Type B pancreatic cell (in vitro differentiated cells): ENCODE measurements around the gene AKT1S1. TPM values are rescaled to one million over a fixed set of nuclear protein-coding genes. Genes with fewer than 3 reads are reported as not detected.

Experiments used
- DNase-seq: peaks from one replicate; pipeline ENCODE4 v3.0.0; 2021; ENCODE audit warnings: mixed read lengths; ENCODE audit not compliant: unreplicated experiment; ENCODE audit errors: extremely low spot score
- H3K27ac Mint-ChIP-seq: 2 replicates; pipeline ENCODE4 v1.8.0; 2021; ENCODE audit warnings: mild to moderate bottlenecking, mixed read lengths
- H3K27me3 Mint-ChIP-seq: 2 replicates; pipeline ENCODE4 v1.8.0; 2021; ENCODE audit warnings: mixed read lengths
- H3K36me3 Mint-ChIP-seq: 2 replicates; pipeline ENCODE4 v1.8.0; 2021; ENCODE audit warnings: mixed read lengths
- H3K4me1 Mint-ChIP-seq: one replicate; pipeline ENCODE4 v1.8.0; 2021; ENCODE audit warnings: mixed read lengths; ENCODE audit not compliant: unreplicated experiment
- H3K4me3 Mint-ChIP-seq: 2 replicates; pipeline ENCODE4 v1.8.0; 2021; ENCODE audit warnings: mild to moderate bottlenecking, mixed read lengths
- H3K9me3 Mint-ChIP-seq: 2 replicates; pipeline ENCODE4 v1.8.0; 2021; ENCODE audit warnings: mixed read lengths
- CTCF ChIP-seq: fragments of 200-600 bp; sonication (generic); conservative IDR thresholded peaks from 2 replicates; pipeline ENCODE4 v1.5.0; 2021; ENCODE audit warnings: antibody characterized with exemption, mild to moderate bottlenecking
- total RNA-seq: library from RNA; stranded (reverse); gene quantifications from 2 replicates; pipeline ENCODE4 v1.2.1, GENCODE V29; 2021; ENCODE audit warnings: low replicate concordance

Gene AKT1S1
- total RNA-seq, 1 donor from 2014 or later, result 40.1 TPM

DNA sequence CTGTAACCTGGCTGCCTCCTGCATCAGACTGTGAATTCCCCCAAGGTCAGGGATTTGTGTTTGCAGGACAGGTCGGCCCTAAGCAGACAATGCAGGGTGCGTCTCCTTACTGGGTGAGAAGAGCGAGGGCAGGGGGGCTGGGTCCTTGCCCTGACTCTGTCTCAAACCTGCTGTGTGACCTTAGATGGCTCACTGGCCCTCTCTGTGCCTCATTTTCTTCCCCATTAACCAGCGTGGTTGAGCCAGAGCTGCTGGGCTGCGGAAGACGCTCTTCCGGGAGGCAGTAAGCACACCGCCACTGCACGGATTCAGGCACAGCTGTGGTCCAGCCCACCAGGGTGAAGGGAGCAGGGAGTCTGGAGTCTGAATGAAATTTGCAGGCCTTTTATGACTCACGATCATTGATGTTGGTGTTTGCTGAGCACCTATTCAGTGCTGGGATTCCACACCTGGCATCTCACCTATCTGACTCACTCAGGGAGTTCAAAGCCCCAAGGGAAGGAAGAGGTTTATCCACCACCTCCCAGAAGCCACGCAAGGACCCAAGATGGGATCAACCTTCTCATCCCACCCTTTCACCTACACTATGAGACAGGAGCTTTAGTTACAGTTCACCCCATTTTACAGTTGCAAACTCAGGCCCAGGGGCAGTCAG, 2.5 kb downstream of the AKT1S1 start:
- Mint-ChIP-seq H3K9me3 (no peaks in the 10 kb centered on the region), H3K27me3 (no peaks in the 10 kb centered on the region), H3K4me1 (peaks cover 4% of the 10 kb centered on the region), H3K27ac (peak overlapping the region; percentile 35), H3K36me3 (peaks cover 7% of the 10 kb centered on the region), H3K4me3 (peak overlapping the region; percentile 45)
- DNase-seq, result no peak
- no peak for TF ChIP-seq CTCF

- H3K27ac Mint-ChIP-seq, result peak overlapping the region; percentile 26
- H3K36me3 Mint-ChIP-seq, result peaks cover 7% of the 10 kb centered on the region
- H3K9me3 Mint-ChIP-seq, result no peaks in the 10 kb centered on the region
- peaks cover 4% of the 10 kb centered on the region for H3K4me1 Mint-ChIP-seq
- no peak overlapping the region for H3K4me3 Mint-ChIP-seq
- H3K27me3 Mint-ChIP-seq, result no peaks in the 10 kb centered on the region
- TF ChIP-seq CTCF, result no peak
- DNase-seq, result no peak
Measured at GRCh38 chr19:49873834-49874233, 3.3 kb downstream of the AKT1S1 start.

- no peaks in the 10 kb centered on the region for H3K9me3 Mint-ChIP-seq
Measured at GRCh38 chr19:49873129-49873521, 4.0 kb downstream of the AKT1S1 start.

DNA sequence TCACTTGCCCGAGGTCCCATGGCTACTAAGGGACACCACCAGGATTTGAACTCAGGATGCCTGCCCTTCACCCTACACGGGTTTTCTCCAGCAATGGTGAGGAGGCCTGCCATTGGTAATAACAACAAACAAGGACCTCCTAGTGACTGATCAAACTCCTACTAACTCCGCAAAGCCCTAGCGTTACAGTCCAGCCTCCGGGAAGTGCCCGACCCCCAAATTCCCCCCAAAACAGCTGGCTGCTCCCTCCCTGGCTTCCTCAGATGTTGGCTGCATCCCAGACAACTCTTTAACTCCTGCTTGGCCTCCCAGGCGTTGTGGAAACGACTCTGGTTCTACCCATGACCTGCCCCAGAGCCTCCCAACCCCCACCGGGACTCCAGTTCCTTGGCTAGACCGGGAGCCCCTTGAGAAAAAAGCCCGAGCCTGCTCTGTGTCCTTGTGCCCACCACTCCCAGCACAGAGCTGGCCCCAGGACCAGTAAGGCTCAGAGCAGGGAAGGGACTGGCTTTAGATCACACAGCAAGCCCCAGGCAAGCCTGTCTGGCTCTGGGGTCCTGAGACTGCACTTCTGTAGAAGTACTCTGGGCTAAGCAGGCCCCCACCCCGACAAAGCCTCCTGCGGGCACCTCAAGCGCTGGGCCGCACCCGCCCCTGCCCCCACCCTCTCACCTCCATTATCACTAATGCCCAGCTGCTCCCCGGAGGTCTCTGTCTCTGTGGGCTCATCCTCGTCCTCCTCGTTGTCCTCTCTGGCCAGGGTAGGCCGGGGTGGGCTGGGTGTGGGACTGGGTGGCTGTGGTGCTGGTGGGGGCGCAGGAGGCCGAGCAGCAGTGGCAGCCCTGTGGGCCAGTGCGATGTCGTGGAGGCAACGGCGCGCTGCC, 4.7 kb downstream of the AKT1S1 start:
- Mint-ChIP-seq H3K4me3 (peak overlapping the region; percentile 76), H3K4me1 (peaks cover 2% of the 10 kb centered on the region), H3K27me3 (no peaks in the 10 kb centered on the region), H3K9me3 (no peaks in the 10 kb centered on the region), H3K27ac (peak overlapping the region; percentile 50), H3K36me3 (peaks cover 4% of the 10 kb centered on the region)
- DNase-seq, result no peak
- TF ChIP-seq CTCF, result no peak

More at GRCh38 chr19:49873129-49873521, 4.0 kb downstream of the AKT1S1 start:
- Mint-ChIP-seq H3K27ac (no peak overlapping the region), H3K36me3 (peaks cover 6% of the 10 kb centered on the region), H3K27me3 (no peaks in the 10 kb centered on the region), H3K4me1 (peaks cover 2% of the 10 kb centered on the region), H3K4me3 (no peak overlapping the region)
- no peak for TF ChIP-seq CTCF
- no peak for DNase-seq

DNA sequence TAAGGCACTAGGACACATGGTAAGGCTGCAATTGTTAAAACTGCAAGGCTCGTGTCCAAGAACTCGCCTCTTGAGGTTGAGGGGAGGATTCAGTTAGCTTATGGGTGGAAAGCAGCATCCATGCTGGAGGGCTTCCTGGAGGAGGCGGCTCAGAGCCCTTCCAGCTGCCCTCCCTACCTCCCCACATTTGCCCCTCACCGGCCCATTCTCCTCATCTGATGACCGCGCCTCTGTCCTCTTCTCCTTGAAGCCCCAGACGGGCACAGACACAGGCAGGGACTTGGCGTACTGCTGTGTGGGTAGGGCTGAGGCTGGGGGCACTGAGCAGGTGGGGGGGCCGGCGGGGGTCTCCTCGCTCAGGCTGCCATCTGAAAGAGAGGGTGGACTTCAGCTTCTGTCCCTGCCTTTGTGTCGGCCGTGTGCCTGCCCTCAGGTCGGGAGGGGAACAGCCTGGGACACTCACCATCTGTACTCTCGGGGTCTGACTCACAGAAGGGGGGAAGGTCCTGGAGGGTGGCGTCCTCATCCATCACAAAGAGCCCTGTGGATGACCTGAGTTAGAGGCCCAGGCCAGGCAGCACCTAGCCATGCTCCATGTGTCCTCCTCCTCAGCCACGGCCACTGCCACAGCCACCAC, 5.7 kb downstream of the AKT1S1 start:
- no peak for DNase-seq
- Mint-ChIP-seq H3K4me3 (peak overlapping the region; percentile 76), H3K27me3 (no peaks in the 10 kb centered on the region), H3K36me3 (peaks cover 4% of the 10 kb centered on the region), H3K9me3 (no peaks in the 10 kb centered on the region), H3K4me1 (peaks cover 9% of the 10 kb centered on the region), H3K27ac (peak overlapping the region; percentile 50)
- TF ChIP-seq CTCF, result no peak
